Activated CD8-positive, alpha-beta T cell treated with anti-CD3 and anti-CD28 coated beads for 36 hours (primary cell): ENCODE data around the gene HOXD13. TPM values are rescaled to one million over a fixed set of nuclear protein-coding genes. Genes with fewer than 3 reads are reported as not detected.

Source experiments
- ATAC-seq: fragments of 200-7000 bp; cut with Tn5 transposase; one replicate; pipeline ENCODE4 v1.10.0; 2021; ENCODE audit warnings: mild to moderate bottlenecking, moderate library complexity
- CTCF ChIA-PET: fragments of 350-600 bp; sonication (Branson Sonifier 250); formaldehyde crosslinking; loops from one replicate; lab custom pipeline; 2021; ENCODE audit warnings: antibody characterized with exemption; lab: Charles Lee
- POLR2A ChIA-PET: fragments of 350-600 bp; sonication (Branson Sonifier 250); formaldehyde crosslinking; loops from one replicate; lab custom pipeline; 2021; ENCODE audit warnings: antibody characterized with exemption; lab: Charles Lee
- DNase-seq: peaks from one replicate; pipeline ENCODE4 v3.0.0-alpha.2; 2020
- H3K27ac Mint-ChIP-seq: one replicate; pipeline ENCODE4 v1.8.0; 2021; ENCODE audit warnings: mild to moderate bottlenecking, mixed read lengths
- H3K27me3 Mint-ChIP-seq: one replicate; pipeline ENCODE4 v1.8.0; 2021; ENCODE audit warnings: mixed read lengths
- H3K36me3 Mint-ChIP-seq: one replicate; pipeline ENCODE4 v1.8.0; 2021; ENCODE audit warnings: low read depth, mixed read lengths
- H3K4me1 Mint-ChIP-seq: one replicate; pipeline ENCODE4 v1.8.0; 2021; ENCODE audit warnings: low read depth, mixed read lengths
- H3K4me3 Mint-ChIP-seq: one replicate; pipeline ENCODE4 v1.8.0; 2021; ENCODE audit warnings: mild to moderate bottlenecking, moderate library complexity, mixed read lengths
- H3K9me3 Mint-ChIP-seq: one replicate; pipeline ENCODE4 v1.8.0; 2021; ENCODE audit warnings: mixed read lengths
- intact Hi-C: fragments of 100-400 bp; cut with micrococcal nuclease; formaldehyde crosslinking; loops from one replicate; pipeline ENCODE4 v1.10.0; 2022
- total RNA-seq, 2 experiments: library from RNA; stranded (reverse); gene quantifications; one replicate each; pipeline ENCODE4 v1.2.3, GENCODE V29; 2021
- TF ChIP-seq, protein P1 (sequence below): fragments of 200-600 bp; IDR thresholded peaks from one replicate; pipeline ENCODE4 v1.8.0; 2022; ENCODE audit warnings: antibody characterized with exemption, mild to moderate bottlenecking

Gene HOXD13
- total RNA-seq, 2 experiments from 2014 or later, result not detected

- Mint-ChIP-seq H3K27me3 (peaks cover 74% of the 10 kb centered on the region), H3K27ac (no peak overlapping the region), H3K9me3 (no peaks in the 10 kb centered on the region), H3K36me3 (no peaks in the 10 kb centered on the region), H3K4me3 (no peak overlapping the region), H3K4me1 (peaks cover 8% of the 10 kb centered on the region)
- POLR2A ChIA-PET, result no interaction called here
- intact Hi-C loops, result no loop called here
- CTCF ChIA-PET, result no interaction called here
- ATAC-seq (no peak), DNase-seq (no peak)
- TF ChIP-seq, protein P1, sequence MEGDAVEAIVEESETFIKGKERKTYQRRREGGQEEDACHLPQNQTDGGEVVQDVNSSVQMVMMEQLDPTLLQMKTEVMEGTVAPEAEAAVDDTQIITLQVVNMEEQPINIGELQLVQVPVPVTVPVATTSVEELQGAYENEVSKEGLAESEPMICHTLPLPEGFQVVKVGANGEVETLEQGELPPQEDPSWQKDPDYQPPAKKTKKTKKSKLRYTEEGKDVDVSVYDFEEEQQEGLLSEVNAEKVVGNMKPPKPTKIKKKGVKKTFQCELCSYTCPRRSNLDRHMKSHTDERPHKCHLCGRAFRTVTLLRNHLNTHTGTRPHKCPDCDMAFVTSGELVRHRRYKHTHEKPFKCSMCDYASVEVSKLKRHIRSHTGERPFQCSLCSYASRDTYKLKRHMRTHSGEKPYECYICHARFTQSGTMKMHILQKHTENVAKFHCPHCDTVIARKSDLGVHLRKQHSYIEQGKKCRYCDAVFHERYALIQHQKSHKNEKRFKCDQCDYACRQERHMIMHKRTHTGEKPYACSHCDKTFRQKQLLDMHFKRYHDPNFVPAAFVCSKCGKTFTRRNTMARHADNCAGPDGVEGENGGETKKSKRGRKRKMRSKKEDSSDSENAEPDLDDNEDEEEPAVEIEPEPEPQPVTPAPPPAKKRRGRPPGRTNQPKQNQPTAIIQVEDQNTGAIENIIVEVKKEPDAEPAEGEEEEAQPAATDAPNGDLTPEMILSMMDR, result no peak
Measured at GRCh38 chr2:176067589-176068418, 24.7 kb upstream of the HOXD13 start.

GRCh38 chr2:176068419-176068832 lies 24.1 kb upstream of the HOXD13 start:
- ATAC-seq (no peak), DNase-seq (no peak)
- H3K4me1 Mint-ChIP-seq, result peaks cover 8% of the 10 kb centered on the region
- no peaks in the 10 kb centered on the region for H3K36me3 Mint-ChIP-seq
- TF ChIP-seq, protein P1, result no peak
- ChIA-PET POLR2A (no interaction called here), CTCF (no interaction called here)
- H3K27ac Mint-ChIP-seq, result no peak overlapping the region
- H3K27me3 Mint-ChIP-seq, result peaks cover 76% of the 10 kb centered on the region
- no peak overlapping the region for H3K4me3 Mint-ChIP-seq
- intact Hi-C loops, result no loop called here
- no peaks in the 10 kb centered on the region for H3K9me3 Mint-ChIP-seq

DNA sequence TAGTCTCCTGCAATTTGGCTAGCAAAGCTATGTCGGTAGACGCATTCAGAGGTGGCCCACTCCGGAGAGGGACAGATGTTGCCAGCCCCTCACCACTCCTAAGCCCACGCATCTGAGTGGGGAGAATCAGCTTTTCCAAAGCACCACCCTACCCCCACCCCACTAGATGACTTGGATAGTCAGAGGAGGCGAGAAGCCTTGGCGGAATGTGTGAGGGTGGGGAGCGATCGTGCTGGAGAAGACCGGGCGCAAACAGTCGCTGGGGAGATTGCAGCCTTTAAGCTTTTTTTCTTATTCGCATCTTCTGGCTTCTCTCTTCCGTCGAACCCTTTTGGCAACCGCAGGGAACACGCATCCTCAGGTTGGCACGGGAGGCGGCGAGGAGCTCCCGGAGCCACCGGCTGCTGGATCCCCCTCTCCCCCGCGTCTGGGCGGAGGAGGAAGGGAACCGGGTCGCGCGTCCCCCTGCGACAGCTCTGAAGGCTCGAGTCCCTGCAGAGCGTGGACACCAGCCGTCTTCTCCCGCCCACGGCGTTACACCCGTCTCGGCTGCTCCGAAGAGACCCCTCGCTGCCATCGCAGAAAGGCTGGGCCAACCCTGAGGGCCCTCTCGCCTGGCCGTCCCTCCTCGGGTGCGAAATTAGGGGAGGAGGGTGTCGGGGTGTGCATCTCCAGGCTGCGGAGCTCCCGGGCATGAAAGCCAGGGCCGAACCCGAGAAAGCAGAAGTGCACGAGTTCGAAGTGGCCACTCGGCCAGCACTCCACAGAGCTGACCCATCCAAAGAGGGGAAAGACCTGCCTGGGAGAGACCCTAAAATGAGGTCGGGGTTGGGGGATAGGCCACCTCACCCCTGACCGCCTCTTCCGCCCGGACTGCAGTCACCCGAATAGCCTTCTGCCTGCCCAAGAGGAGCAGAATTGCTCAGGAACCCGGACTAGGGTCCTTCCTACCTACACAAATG lies 20.9 kb upstream of the HOXD13 start:
- DNase-seq (no peak), ATAC-seq (no peak)
- no peaks in the 10 kb centered on the region for H3K36me3 Mint-ChIP-seq
- POLR2A ChIA-PET, result interaction anchor here (0.9 kb wide), 1 partner anchor 10 kb away, joined by 3 read pairs; no protein-coding TSS in a partner anchor
- no peak overlapping the region for H3K4me3 Mint-ChIP-seq
- CTCF ChIA-PET, result interaction anchor here (1.1 kb wide), 1 partner anchor 26 kb away, joined by 4 read pairs; no protein-coding TSS in a partner anchor
- H3K4me1 Mint-ChIP-seq, result peaks cover 8% of the 10 kb centered on the region
- H3K27me3 Mint-ChIP-seq, result peaks cover 84% of the 10 kb centered on the region
- H3K9me3 Mint-ChIP-seq, result peaks cover 5% of the 10 kb centered on the region
- intact Hi-C loops, result no loop called here
- no peak overlapping the region for H3K27ac Mint-ChIP-seq
- TF ChIP-seq, protein P1, result no peak

DNA sequence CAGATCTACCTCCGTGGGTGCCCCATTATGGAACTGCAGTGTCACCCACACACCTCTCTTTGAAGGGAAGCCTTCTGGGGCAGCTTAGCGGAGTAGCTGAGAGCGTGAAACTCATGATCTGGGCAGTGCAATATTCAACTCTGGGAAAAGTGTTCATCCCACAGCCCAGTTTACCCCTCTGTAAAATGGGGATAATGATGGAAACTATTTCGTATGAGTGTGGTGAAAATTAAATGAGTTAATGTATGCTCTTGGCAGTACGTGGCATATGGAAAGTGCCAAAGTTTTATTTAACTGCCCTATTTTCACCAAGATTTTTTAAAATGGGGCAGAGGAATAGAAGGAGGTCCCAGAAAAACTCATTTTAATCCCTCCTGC lies 20.2 kb upstream of the HOXD13 start:
- Mint-ChIP-seq H3K27me3 (peaks cover 88% of the 10 kb centered on the region), H3K36me3 (no peaks in the 10 kb centered on the region), H3K4me1 (peaks cover 7% of the 10 kb centered on the region), H3K27ac (no peak overlapping the region), H3K4me3 (no peak overlapping the region), H3K9me3 (peaks cover 5% of the 10 kb centered on the region)
- ChIA-PET CTCF (no interaction called here), POLR2A (interaction anchor here (0.7 kb wide), 1 partner anchor 1653 kb away, joined by 3 read pairs; no protein-coding TSS in a partner anchor)
- intact Hi-C loops, result no loop called here
- ATAC-seq, result no peak
- TF ChIP-seq, protein P1, result no peak
- DNase-seq, result no peak
